ENCODE results near the gene ADARB1. TPM values are rescaled to one million over a fixed set of nuclear protein-coding genes. Genes with fewer than 3 reads are reported as not detected.

ADARB1 gene
- total and polyA plus RNA-seq, 2 experiments from 2014 or later, result 4.8 to 14.8 TPM

DNA sequence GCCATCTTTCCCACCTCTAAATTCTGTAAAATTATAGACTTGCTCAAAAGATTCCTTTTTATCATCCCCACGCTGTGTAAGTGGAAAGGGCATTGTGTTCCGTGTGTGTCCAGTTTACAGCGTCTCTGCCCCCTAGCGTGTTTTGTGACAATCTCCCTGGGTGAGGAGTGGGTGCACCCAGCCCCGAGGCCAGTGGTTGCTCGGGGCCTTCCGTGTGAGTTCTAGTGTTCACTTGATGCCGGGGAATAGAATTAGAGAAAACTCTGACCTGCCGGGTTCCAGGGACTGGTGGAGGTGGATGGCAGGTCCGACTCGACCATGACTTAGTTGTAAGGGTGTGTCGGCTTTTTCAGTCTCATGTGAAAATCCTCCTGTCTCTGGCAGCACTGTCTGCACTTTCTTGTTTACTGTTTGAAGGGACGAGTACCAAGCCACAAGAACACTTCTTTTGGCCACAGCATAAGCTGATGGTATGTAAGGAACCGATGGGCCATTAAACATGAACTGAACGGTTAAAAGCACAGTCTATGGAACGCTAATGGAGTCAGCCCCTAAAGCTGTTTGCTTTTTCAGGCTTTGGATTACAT lies 151.5 kb downstream of the ADARB1 start (continued):
- TF ChIP-seq, protein P1, sequence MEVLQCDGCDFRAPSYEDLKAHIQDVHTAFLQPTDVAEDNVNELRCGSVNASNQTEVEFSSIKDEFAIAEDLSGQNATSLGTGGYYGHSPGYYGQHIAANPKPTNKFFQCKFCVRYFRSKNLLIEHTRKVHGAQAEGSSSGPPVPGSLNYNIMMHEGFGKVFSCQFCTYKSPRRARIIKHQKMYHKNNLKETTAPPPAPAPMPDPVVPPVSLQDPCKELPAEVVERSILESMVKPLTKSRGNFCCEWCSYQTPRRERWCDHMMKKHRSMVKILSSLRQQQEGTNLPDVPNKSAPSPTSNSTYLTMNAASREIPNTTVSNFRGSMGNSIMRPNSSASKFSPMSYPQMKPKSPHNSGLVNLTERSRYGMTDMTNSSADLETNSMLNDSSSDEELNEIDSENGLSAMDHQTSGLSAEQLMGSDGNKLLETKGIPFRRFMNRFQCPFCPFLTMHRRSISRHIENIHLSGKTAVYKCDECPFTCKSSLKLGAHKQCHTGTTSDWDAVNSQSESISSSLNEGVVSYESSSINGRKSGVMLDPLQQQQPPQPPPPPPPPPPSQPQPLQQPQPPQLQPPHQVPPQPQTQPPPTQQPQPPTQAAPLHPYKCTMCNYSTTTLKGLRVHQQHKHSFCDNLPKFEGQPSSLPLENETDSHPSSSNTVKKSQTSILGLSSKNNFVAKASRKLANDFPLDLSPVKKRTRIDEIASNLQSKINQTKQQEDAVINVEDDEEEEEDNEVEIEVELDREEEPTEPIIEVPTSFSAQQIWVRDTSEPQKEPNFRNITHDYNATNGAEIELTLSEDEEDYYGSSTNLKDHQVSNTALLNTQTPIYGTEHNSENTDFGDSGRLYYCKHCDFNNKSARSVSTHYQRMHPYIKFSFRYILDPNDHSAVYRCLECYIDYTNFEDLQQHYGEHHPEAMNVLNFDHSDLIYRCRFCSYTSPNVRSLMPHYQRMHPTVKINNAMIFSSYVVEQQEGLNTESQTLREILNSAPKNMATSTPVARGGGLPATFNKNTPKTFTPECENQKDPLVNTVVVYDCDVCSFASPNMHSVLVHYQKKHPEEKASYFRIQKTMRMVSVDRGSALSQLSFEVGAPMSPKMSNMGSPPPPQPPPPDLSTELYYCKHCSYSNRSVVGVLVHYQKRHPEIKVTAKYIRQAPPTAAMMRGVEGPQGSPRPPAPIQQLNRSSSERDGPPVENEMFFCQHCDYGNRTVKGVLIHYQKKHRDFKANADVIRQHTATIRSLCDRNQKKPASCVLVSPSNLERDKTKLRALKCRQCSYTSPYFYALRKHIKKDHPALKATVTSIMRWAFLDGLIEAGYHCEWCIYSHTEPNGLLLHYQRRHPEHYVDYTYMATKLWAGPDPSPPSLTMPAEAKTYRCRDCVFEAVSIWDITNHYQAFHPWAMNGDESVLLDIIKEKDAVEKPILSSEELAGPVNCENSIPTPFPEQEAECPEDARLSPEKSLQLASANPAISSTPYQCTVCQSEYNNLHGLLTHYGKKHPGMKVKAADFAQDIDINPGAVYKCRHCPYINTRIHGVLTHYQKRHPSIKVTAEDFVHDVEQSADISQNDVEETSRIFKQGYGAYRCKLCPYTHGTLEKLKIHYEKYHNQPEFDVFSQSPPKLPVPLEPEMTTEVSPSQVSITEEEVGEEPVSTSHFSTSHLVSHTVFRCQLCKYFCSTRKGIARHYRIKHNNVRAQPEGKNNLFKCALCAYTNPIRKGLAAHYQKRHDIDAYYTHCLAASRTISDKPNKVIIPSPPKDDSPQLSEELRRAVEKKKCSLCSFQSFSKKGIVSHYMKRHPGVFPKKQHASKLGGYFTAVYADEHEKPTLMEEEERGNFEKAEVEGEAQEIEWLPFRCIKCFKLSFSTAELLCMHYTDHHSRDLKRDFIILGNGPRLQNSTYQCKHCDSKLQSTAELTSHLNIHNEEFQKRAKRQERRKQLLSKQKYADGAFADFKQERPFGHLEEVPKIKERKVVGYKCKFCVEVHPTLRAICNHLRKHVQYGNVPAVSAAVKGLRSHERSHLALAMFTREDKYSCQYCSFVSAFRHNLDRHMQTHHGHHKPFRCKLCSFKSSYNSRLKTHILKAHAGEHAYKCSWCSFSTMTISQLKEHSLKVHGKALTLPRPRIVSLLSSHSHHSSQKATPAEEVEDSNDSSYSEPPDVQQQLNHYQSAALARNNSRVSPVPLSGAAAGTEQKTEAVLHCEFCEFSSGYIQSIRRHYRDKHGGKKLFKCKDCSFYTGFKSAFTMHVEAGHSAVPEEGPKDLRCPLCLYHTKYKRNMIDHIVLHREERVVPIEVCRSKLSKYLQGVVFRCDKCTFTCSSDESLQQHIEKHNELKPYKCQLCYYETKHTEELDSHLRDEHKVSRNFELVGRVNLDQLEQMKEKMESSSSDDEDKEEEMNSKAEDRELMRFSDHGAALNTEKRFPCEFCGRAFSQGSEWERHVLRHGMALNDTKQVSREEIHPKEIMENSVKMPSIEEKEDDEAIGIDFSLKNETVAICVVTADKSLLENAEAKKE (CRISPR knock-in tag; IDR thresholded peaks at IDR 0.05), result no peak
- no peak for TF ChIP-seq CREB1 (CRISPR knock-in tag; IDR thresholded peaks at IDR 0.05; ENCODE audit: low read depth)

DNA sequence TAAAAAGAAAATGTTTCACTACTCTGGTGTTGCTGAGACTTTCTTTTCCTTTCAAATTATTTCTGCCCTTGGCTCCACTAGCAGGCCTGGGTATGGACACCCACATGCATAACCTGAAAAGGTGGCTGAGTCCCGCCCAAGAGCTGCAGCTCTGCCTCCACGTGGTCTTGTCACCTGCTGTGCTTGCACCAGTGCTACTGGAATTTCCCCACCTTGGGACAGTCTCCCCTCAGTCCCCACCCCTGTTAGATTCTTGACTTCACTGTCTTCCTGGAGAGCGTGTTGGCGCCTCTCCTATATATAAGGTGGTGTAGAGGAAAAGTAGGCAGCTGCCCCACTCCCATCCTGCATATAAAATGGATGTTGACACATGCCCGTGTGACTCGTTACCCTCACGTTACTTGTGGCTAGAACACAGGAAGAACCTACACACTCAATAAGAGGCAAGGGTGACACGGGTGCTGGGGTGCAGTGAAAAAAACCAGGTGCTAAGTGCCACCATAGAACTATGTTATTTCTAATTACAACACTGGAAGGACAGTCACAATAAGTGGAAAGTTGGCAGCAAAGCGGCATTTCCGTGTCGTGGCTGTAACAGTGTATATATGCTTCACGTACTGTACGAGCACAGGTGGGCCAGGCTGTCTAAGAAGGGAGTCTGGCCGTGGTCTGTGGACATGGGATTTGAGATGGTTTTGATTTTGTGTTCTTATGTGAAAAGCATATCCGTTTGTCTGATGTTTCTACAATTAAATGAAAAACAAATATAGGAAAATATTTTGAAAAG lies 152.4 kb downstream of the ADARB1 start:
- Mint-ChIP-seq H3K27ac (no peak overlapping the region), H3K27me3 (ENCODE audit: insufficient read depth, low read depth, poor library complexity) (peaks cover 3% of the 10 kb centered on the region), H3K9me3 (no peaks in the 10 kb centered on the region), H3K36me3 (ENCODE audit: low read depth) (no peaks in the 10 kb centered on the region), H3K4me3 (no peak overlapping the region), H3K4me1 (no peaks in the 10 kb centered on the region; the same call in 2 of the 3 replicates)
- no peak for TF ChIP-seq ZNF114 (CRISPR knock-in tag; IDR thresholded peaks at IDR 0.05)
- Histone ChIP-seq H3K4me2 (no peak overlapping the region), H3K4me1 (ENCODE audit: insufficient read depth) (no peaks in the 10 kb centered on the region), H4K20me1 (replicated peaks; ENCODE audit: insufficient read depth) (no peaks in the 10 kb centered on the region), H3F3A (replicated peaks; ENCODE audit: low read depth) (no peaks in the 10 kb centered on the region), H3K27ac (ENCODE audit: low read depth) (no peak overlapping the region), H3K27me3 (ENCODE audit: insufficient read depth) (no peaks in the 10 kb centered on the region), H2AFZ (no peak overlapping the region), H3K79me2 (replicated peaks; ENCODE audit: insufficient read depth) (no peaks in the 10 kb centered on the region), H3K36me3 (ENCODE audit: insufficient read depth) (no peaks in the 10 kb centered on the region), H3K9me2 (ENCODE audit: insufficient read depth) (no peaks in the 10 kb centered on the region), H3K4me3 (no peak overlapping the region)
- no peak for DNase-seq (ENCODE audit: low spot score)
- no peak for ATAC-seq
